CD4-positive, alpha-beta T cell treated with Interleukin-2 at 100 ng/mL for 4 hours (primary cell): ENCODE measurements around the gene SGPP2.
A peak's percentile ranks its signal among the peaks of the same experiment; 100 is the strongest.

Source experiments
- DNase-seq: peaks from one replicate; pipeline ENCODE4 v3.0.0-alpha.2; 2020; ENCODE audit warnings: low spot score

The SGPP2 gene

DNA sequence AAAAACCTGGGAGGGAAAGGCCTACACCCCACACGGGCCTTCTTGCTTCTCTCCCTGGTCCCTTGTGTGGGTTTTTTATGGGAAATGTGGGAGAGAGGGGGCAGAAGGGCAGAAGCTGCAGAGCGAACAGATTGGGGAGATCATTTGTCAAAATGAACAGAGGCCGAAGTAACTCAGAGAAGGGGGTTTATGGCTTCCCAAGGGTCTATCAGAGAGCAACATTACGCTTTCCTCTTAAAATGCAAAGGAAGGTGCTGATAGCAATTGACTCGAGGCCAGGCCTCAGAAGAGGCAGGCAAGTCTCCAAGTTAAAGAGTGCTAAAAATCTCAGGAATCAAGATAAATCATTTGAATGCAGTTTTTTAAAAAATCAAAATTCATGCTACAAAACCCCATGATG is 101.5 kb downstream of the SGPP2 start:
- DNase-seq: no peak

DNA sequence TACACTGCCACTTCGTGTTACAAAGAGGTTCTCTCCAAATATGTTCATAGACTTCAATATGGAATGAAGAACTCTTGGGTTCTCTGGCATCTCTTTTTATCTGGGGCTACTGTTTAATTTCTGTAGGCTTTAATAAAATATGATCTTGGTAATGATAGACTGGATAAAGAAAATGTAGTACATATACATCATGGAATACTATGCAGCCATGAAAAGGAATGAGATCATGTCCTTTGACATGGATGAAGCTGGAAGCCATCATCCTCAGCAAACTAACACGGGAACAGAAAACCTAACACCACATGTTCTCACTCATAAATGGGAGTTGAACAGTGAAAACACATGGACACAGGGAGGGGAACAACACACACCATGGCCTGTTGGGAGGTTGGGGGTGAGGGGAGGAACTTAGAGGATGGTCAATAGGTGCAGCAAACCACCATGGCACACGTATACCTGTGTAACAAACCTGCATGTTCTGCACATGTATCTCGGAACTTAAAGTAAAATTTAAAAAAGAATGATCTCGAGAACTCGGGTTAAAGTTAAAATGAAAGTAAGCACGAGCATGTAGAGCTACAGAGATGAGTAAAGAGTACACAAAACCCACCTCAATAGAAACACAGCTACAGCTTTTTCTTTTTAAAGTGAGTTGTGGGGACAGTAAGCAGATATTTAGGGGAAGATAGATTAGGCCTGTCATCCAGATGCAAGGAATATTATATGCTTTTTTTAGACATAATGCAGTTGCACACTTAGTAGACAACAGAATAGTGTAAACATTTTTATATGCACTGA is 102.3 kb downstream of the SGPP2 start:
- DNase-seq: no peak

DNA sequence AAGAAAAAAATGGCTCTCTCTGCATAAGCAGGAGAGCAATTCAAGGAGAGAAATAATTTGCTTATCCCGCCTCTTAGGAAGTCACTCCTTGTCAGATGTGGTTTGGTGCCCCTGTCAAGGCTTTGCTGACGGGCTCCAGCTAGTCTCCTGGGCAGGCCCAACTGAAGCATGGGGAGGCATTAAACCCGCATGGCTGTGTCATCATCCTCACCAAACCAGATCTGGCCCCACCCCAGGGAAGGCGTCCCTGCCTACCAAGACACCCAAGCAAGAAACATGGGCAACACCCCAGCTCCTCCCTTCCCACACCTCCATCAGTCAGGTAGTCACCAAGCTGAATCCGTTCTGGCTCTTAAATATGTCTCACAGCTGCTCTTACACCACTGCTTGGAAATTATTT is 108.0 kb downstream of the SGPP2 start:
- DNase-seq: no peak

DNA sequence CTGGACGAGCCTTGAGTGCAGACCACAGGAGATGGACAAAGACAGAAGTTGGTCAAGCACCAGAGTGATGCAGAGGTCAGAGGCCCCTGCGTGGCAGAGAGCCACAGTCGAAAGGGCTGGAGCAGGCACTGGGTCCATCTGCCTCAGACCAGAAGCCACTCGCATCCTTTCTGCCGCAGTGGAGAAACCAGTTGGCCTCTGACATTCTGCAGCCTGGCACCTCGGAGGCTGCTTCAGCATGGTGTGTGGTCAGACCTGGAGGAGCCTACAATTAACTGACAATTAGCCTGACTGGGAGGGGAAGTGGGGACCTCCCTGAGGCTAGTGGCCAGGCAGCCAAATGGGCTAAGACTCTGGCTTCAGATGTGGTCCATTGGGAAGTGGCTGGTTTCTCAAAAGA is 111.1 kb downstream of the SGPP2 start:
- DNase-seq: no peak

DNA sequence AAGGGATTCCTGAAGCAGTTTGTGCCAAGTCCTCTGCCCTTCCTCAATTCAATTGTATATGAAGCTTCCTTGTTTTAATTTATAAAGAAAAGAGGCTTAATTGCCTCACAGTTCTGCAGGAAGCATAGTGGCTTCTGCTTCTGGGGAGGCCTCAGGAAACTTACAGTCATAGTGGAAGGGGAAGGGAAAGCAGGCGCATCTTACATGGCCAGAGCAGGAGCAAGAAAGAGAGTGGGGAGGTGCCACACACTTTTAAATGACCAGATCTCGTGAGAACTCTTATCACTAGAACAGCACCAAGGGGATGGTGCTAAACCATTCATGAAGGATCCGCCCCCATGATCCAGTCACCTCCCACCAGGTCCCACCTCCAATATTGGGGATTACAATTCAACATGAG is 114.2 kb downstream of the SGPP2 start:
- DNase-seq: no peak

DNA sequence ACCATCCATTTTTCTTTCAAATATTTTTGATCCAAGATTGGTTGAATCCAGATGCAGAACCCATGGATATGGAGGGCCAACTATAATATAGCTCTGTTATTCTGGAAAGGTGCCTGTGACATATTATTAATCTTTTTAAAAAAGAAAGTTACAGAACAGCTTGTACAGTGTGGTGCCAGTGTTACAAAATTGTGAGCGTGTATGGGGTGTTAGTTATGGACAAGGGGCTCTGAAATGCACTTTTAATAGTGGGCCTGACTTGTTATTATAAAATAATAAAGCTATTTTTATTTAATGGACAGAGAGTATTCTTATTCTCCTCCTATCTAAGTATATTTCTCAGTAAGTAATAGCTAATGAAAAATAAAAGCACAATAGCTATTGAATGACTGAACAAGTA is 120.3 kb downstream of the SGPP2 start:
- no peak for DNase-seq

DNA sequence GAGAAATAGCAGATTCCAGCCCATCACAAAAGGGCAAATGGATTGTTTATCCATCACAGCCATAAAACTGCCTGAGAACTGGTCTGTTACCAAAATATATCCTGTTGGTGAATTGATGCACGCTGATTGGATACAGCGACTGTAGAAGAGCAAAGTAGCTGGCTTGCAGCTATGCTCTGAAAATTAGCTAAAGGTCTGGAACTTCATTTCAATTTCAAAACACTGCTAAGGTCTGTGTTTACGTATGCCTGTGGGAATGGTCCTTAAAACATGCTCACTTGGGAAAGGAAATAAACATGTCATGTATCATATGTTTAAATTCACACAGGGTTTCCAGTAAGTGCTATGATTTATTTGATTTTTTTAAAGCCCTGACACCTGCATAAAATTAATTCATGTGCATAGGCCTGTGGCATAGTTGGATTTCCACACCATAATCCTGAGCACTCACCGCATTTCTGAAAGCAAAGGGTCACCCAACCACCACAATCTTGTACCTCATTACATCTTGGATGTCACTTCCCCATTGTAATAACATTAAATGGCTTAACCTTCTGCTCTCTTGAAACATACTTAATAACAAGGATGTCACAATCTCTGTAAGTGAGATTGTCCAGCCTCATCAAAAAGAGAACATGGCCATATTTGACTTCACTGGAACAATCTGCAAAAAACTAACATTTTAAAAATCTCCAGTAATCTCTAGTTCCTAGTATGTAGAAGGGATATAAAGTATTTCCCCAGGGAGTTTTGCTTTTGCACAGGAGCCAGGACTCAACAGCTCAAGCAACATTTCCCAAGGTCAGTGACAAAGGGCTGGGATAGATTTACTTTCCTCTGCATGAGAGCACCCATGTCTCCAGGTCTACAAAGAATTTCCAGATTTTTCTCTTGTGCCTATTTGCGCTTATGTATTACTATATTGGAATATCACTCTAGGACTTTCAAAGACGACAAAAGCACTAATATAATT is 121.8 kb downstream of the SGPP2 start:
- no peak for DNase-seq

DNA sequence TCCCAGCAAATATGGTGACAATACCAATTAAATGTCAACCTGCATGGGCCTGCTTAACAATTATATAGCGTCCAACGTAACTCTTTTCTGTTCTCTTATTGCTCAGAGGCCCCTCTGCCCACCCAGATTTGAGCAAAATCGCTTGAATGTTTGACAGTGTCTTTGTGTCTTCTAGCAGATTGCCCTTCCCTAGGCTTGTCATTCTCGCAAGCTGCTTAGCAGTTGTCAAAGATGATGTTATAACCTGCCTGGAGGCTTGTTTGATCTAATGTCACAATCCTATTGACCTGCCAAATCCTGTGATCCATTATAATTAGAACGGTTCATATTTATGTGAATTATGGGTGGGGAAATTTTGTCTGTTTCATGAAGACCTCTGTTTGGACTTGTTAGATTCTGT is 122.7 kb downstream of the SGPP2 start:
- no peak for DNase-seq

DNA sequence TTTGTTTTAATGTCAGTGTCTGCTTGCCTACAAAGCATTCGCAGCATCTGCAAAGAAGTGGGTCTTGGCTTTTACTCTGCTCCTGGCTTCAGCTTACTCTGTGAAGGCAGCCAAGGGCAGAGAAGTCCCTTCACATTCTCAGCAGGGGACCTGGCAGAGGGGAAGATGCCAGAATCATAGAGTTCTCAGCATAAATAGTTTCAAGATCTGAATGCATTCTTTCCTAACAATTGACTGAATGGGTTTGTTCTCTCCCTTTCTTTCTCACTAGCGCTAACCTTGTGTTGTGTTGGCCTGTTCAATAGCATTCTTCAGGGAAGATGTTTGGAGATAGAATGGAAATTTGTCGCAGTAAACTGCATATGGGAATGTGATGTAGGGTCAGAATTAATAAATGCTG is 124.6 kb downstream of the SGPP2 start:
- no peak for DNase-seq

DNA sequence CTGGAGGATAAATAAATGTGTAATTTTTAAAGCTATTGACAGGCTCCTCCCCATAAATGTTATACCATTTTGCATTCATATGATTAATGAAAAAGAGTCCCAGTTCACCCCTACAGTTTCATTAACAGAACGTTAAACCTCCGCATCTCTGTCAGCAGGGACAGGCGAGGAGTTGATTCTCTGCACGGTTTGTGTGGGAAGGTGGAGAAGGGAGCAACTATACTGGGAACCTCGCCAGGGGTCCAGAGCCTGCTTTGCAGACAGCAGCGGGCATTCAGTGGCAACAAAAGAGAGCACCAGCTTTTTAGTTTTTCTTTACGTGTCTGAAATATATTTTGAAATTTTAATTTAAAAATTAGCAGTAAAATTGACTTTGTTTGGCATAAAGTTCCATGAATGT is 130.2 kb downstream of the SGPP2 start:
- no peak for DNase-seq

DNA sequence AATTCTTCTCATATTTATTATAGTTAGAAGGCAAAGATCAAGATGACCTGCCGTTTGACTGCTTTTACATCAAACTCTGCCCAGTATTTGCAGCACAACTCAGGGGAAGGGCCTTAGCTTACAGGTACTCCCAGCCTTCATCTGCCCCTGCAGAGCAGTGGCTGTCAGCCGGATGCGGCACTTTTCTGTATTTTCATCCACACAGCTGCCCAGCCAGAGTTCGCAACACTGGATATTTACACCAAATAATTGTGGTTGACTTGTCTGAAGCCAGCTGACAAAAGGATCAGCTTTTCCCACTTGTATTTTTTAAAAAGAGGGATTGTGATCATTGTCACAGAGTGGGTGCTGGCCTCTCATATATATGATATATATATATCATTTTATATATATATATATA is 136.8 kb downstream of the SGPP2 start:
- DNase-seq: no peak

DNA sequence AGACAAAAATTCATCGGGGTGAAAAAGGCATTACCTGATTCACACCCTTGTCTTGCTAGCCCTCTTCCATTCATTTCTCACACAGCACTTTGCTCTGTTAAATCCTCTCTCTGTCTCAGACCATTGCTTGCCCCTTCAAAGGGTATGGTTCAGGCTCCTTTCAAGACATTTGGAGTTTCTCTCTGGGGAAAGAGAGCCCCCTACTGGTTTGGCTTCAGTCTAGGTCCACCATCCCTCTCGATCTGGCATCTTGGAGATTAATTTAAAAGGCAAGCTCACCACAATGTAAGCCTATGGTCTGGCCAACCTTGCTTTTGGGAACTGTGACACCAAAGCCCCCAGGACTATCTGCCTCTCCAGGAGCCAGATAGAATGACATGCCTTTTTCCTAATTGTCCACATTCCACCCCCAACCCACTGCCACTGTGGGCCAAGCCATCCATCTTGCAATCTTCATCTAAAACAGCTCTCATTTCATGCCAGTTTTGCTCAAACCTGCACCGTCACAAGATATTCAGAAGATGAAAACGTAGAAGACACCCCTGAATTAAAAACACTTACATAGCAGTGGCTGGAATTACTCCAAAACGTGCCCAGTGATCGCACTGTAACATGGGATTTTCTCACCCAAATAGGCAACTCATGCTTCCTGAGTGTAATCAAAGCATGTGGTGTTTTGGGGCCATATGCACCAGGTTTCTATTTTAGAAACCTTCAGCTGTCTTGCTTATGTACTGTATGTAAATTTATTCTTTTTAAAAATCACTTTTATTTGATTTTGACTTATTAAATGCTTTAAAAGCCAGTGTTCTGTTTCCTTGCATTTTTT is 137.7 kb downstream of the SGPP2 start:
- DNase-seq: peak; percentile 50

DNA sequence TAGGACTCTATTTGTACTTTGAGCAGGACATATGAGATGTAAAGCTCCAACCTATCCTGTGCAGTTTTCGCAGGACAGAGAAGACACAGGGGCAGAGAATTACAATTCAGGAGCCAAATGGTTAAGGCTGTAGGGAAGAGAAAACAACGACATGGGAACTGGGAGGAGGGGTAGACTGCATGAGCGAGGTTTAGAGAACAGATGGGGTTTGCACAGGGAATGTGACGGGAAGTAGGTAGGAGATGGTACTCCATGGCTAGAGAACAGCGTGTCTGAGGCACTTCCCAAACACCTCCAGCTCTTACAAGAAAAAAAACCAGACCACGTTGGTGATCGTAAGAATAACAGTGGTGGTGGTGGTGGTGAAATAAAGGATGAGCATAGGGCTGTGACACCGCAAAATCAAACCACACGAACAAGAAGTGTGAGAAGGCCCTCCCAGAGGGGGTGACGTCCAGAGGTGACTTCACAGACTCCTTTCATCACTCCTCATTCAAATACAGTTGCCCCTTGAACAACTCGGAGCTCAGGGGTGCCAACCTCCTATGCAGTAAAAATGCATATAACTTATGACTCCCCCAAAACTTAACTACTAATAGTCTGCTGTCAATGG is 138.9 kb downstream of the SGPP2 start:
- DNase-seq: no peak

DNA sequence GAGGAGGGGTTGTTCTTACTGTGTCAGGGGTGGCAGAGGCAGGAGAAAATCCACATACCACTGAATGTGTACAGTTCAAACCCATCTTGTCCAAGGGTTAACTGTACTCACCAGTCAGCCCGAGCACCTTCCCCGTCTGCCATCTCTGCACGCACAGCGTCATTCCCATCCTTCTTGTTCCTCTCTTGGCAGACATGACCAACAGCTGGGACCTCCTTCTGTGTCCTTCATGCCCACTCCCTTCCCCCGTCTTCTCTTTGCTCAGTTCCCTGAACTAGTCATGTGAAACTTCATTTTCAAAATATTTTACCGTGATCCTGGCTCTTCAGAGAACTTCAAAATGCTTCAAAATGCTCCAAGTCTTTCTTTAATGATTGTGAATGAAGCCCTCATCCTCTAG is 139.6 kb downstream of the SGPP2 start:
- DNase-seq: no peak

DNA sequence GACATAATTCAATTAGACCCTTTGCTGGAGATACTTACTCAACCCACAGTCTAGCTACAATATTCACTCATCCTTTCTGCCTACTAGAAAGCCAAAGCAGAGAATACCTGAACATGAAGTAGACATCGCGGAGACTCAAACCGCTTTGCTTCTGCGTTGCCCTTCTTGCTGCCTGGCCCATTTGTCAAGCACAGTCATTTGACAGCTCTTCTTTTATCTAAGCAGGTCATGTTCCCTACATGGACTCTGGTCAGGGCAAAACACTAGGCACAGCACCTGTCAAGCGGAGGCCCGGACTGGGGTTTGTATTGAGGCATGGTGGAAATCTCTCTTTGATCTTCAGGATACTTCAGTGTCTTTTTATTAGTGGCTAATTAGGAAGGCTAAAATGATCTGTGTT is 141.9 kb downstream of the SGPP2 start:
- no peak for DNase-seq

DNA sequence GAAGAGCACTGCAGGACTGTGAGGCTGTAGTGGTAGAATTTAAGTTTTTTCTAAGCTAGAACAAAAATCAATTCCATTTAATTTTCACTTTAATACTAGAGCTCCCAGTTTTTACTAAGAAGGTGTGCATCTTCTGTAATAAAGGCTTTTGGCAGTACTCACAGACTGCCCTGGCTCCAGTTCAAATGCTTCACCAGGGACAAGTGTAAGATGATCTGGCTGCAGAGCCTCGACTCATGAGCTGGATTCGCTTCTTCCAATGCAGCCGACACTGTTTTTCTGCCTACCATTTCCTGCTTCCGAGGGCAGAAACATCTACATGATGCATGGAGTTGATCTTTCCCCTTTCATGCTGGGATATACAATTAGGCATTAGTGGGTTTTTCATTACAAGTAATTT is 144.5 kb downstream of the SGPP2 start:
- no peak for DNase-seq

DNA sequence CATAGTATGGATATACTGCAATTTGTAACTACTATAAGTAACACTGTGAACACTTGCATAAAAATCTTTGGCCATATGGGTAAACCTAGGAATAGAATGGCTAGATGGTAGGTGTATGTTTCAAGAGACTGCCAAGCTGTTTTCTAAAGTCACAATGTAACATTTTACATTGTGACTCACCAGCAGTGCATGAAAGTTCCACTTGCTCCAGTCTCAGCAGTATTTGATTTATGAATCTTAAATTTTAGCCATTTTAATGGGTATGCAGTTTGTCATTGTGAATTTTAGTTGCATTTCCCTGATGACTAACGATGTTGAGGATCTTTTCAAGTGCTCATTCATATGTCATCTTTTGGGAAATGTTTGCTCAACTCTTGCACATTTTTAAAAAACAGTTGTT is 145.5 kb downstream of the SGPP2 start:
- DNase-seq: no peak

DNA sequence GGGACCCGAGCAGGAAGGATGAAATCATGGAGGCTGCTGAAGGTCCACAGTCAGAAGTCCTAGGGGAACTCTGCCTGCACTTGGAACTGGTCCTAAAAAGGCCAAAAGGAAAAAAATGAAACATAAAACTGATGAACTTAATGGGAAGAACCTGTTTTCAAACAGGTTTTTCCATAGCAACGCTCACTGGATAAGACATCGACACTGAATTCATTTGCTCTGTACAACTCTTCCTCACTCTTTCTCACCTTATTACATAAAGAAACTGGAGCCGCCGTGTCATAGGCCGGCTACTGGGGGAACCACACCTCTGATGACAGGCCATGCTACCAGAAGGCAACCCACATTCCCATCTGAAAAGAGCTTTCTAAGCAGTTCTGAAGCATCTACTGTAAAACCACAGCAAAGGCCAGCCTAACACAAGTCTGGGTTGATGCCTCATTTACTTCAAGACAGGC is 147.9 kb downstream of the SGPP2 start:
- no peak for DNase-seq

DNA sequence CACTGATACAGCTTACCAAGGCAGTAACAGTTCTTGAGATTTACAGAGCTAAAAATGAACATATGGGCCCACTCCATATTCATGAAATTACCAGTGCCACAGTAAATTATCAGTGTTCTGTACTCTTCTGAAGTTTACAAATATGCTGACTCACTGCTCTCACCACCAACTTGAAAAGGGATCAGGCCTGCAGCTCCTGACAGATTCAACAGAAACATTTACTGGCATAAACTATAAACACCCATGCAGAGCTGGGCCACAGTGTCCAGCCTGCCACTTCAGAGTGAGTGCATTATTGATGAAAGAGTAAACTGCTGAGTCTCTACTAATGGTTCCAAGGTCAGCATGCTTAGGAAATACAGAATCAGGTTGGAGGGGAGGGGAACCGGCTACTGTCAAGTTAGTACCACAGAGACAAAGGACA is 148.4 kb downstream of the SGPP2 start:
- DNase-seq: no peak

DNA sequence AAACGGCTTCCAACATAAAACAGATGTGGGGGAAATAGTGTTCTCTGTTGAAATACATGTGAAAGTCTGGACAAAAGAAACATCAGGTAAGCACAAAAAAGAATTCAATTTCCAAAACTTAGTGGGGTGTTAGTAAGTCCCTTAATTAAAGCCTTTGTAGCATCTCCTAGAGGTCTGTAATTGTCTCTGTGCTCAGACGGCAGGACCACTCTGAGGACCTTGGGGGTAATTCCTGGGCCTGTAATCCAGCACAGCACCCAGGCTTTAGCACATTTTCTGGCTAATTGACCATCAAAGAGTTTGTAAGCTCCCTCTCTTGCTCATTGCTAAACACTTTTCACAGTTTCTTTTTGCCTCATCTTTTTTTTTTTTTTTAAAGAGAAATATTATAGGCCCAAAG is 151.3 kb downstream of the SGPP2 start:
- DNase-seq: no peak

DNA sequence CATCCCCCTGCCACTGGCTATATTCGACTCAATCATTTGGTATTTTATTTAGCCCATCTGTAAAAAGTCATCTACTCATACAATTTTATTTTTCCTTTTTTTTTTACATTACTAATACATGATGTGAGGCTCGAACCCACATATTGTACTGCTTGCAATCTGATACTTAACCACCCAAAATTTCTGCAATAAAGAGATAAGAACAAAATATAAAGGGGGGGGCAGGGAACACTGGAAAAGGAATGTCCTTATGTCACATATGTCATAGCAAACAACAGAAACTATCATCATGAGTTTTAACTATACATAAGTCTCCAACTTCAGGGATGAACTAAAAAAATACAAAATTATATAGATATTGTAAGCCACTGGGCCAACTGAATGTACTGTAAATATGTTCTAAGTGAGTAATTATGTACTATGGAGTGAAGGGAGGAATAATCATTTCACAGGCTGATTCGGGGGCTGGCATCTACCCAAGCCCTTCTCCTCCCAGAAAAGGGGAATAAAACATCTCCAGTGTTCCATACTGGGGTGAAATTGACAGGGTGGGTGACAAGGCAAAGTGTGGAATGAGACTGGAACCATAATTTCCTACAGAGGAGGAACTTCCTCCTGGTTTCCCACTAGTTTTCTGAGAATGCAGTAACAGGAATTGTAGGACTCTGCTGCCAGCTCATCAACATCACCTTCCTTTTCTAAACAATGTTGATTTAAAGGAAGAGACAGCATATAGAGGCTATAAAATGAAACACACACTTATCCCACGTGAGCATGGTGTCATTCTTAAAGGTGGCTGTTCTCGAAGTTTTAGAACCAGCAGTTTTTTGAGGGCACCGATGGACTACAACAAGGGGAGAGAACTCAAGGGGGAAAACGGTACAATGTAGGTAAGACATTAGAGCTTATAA is 152.1 kb downstream of the SGPP2 start:
- DNase-seq: no peak
